ENCODE measurements around the gene LIN28B.
"Not testable (repeated sequence)": the region's sequence is repeated elsewhere in the genome, so short reads cannot be mapped to it uniquely, and the experiment has no call there.

- TF ChIP-seq, protein P1, sequence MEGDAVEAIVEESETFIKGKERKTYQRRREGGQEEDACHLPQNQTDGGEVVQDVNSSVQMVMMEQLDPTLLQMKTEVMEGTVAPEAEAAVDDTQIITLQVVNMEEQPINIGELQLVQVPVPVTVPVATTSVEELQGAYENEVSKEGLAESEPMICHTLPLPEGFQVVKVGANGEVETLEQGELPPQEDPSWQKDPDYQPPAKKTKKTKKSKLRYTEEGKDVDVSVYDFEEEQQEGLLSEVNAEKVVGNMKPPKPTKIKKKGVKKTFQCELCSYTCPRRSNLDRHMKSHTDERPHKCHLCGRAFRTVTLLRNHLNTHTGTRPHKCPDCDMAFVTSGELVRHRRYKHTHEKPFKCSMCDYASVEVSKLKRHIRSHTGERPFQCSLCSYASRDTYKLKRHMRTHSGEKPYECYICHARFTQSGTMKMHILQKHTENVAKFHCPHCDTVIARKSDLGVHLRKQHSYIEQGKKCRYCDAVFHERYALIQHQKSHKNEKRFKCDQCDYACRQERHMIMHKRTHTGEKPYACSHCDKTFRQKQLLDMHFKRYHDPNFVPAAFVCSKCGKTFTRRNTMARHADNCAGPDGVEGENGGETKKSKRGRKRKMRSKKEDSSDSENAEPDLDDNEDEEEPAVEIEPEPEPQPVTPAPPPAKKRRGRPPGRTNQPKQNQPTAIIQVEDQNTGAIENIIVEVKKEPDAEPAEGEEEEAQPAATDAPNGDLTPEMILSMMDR (IDR thresholded peaks at IDR 0.05), result not testable (repeated sequence)
- not testable (repeated sequence) for TF ChIP-seq POLR2A (IDR thresholded peaks at IDR 0.05)
Measured at GRCh38 chr6:104953400-104954189, 3.3 kb upstream of the LIN28B start.
